K562 (cell line): ENCODE measurements around the gene GTSE1. TPM values are rescaled to one million over a fixed set of nuclear protein-coding genes. Genes with fewer than 3 reads are reported as not detected.

Experiments used
- ATF3 ChIP-seq, 2 experiments: fragments of 450-650 bp in 1 of 2; sonication (generic) in 1 of 2; formaldehyde crosslinking in 1 of 2; IDR thresholded peaks in 1 of 2; conservative IDR thresholded peaks in 1 of 2; 2 replicates each; pipeline versions ENCODE4 v1.6.1 to v1.8.1; 2016 to 2023; ENCODE audit warnings: mild to moderate bottlenecking in 2 of 2, moderate library complexity in 2 of 2, inconsistent platforms in 1 of 2, missing genetic modification reagents in 1 of 2
- CBX2 ChIP-seq: fragments of 200-600 bp; sonication (generic); IDR thresholded peaks from one replicate; pipeline ENCODE4 v1.6.1; 2012; ENCODE audit warnings: mild to moderate bottlenecking, low read length, inconsistent platforms; ENCODE audit not compliant: insufficient read depth, poor library complexity, severe bottlenecking
- EWSR1 ChIP-seq: fragments of 450-650 bp; IDR thresholded peaks from 2 replicates; pipeline ENCODE4 v1.6.1; 2018; ENCODE audit warnings: borderline replicate concordance, mild to moderate bottlenecking, low read depth, moderate library complexity; ENCODE audit not compliant: partially characterized antibody
- HOXB6 ChIP-seq: fragments of 250-450 bp; sonication (Bioruptor Pico); IDR thresholded peaks from 2 replicates; pipeline ENCODE4 v1.5.1; 2022; ENCODE audit warnings: mild to moderate bottlenecking, borderline replicate concordance
- MTA3 ChIP-seq: fragments of 450-650 bp; formaldehyde crosslinking; IDR thresholded peaks from 2 replicates; pipeline ENCODE4 v1.6.1; 2017; ENCODE audit warnings: mild to moderate bottlenecking, borderline replicate concordance
- NUFIP1 ChIP-seq: fragments of 450-650 bp; IDR thresholded peaks from 2 replicates; pipeline ENCODE4 v1.6.1; 2018; ENCODE audit not compliant: partially characterized antibody
- OTX1 ChIP-seq: fragments of 450-650 bp; formaldehyde crosslinking; IDR thresholded peaks from 2 replicates; pipeline ENCODE4 v1.4.0; 2022; ENCODE audit warnings: mild to moderate bottlenecking
- POLR2AphosphoS5 ChIP-seq: IDR thresholded peaks from 2 replicates; pipeline ENCODE4 v1.6.1; 2011; ENCODE audit warnings: mild to moderate bottlenecking, low read depth, low read length, moderate library complexity; ENCODE audit not compliant: control insufficient read depth, insufficient read depth
- POLR3A ChIP-seq: IDR thresholded peaks from 2 replicates; pipeline ENCODE4 v1.6.1; 2011; ENCODE audit warnings: borderline replicate concordance, mild to moderate bottlenecking, moderate library complexity; ENCODE audit not compliant: insufficient read length, insufficient read depth; ENCODE audit errors: extremely low read depth
- RAD51 ChIP-seq: fragments of 450-650 bp; IDR thresholded peaks from 2 replicates; pipeline ENCODE4 v1.7.1; 2016; ENCODE audit warnings: low read depth, mild to moderate bottlenecking, borderline replicate concordance
- TBL1XR1 ChIP-seq, 2 experiments: IDR thresholded peaks; 2 replicates each; pipeline ENCODE4 v1.6.1; 2012; ENCODE audit warnings: improper control_type of control experiment in 2 of 2, low read length in 2 of 2, mild to moderate bottlenecking in 1 of 2
- TRIM28 ChIP-seq: fragments of 450-650 bp; IDR thresholded peaks from 2 replicates; pipeline ENCODE4 v1.6.1; 2017
- ZC3H11A ChIP-seq: IDR thresholded peaks from 2 replicates; pipeline ENCODE4 v1.6.1; 2012; ENCODE audit warnings: low read depth, low read length, improper control_type of control experiment
- ZNF12 ChIP-seq: sonication (generic); formaldehyde crosslinking; IDR thresholded peaks from 2 replicates; pipeline ENCODE4 v1.4.0; 2020; ENCODE audit warnings: mild to moderate bottlenecking, missing genetic modification reagents
- ZNF23 ChIP-seq: fragments of 250-450 bp; sonication (Bioruptor Pico); IDR thresholded peaks from 2 replicates; pipeline ENCODE4 v1.4.0; 2020; ENCODE audit warnings: mild to moderate bottlenecking
- ZNF583 ChIP-seq: fragments of 250-450 bp; sonication (Bioruptor Pico); IDR thresholded peaks from 2 replicates; pipeline ENCODE4 v1.4.0; 2020
- ZNF75A ChIP-seq: fragments of 450-650 bp; formaldehyde crosslinking; IDR thresholded peaks from 2 replicates; pipeline ENCODE4 v1.4.0; 2020; ENCODE audit warnings: mild to moderate bottlenecking
- polyA plus RNA-seq, 8 experiments: library from polyadenylated mRNA; depleted of rRNA in 4 of 8; stranded (reverse) in 5 of 8; unstranded in 3 of 8; fragments of >200 nt; fragmentation: Nextera tagmentation in 2 of 8; fragmentation: Illumina TruSeq in 1 of 8; extraction: Ambion mirVana in 2 of 8; extraction: Trizol in 1 of 8; gene quantifications; 2 replicates each; pipeline versions ENCODE4 v1.2.1 to v1.2.3, GENCODE V29; 2011 to 2014; ENCODE audit warnings: inconsistent platforms in 1 of 8, missing spikeins in 1 of 8
- total RNA-seq, 7 experiments: library from RNA; depleted of rRNA in 6 of 7; stranded (reverse); fragments of >200 nt in 6 of 7; fragmentation: Illumina TruSeq in 2 of 7; extraction: Trizol in 2 of 7; gene quantifications; 2 replicates each; pipeline versions ENCODE4 v1.2.1 to v1.2.3, GENCODE V29; 2011 to 2021; ENCODE audit warnings: low replicate concordance in 1 of 7
- TF ChIP-seq, protein P1 (sequence below): sonication (generic); formaldehyde crosslinking; IDR thresholded peaks from 2 replicates; pipeline ENCODE4 v1.9.0; 2022; ENCODE audit warnings: mild to moderate bottlenecking, missing genetic modification reagents
- TF ChIP-seq, protein P2 (sequence below), 2 experiments: IDR thresholded peaks; 2 replicates each; pipeline ENCODE4 v1.6.1; 2012; ENCODE audit warnings: improper control_type of control experiment in 2 of 2, low read depth in 2 of 2, low read length in 2 of 2, borderline replicate concordance in 1 of 2
- TF ChIP-seq, protein P3 (sequence below): fragments of 250-450 bp; sonication (Bioruptor Pico); IDR thresholded peaks from 2 replicates; pipeline ENCODE4 v1.9.0; 2021; ENCODE audit warnings: mild to moderate bottlenecking, inconsistent platforms

GTSE1 gene
- total and polyA plus RNA-seq, 9 of the 15 experiments (the other 6 are each of a cell fraction or from before 2014, with no cell fraction given) = 2.5 to 22.5 (median 12.9) TPM

- no peak for TF ChIP-seq TBL1XR1 (IDR thresholded peaks at IDR 0.05; ENCODE audit: low read length in 2 of 2)
- TF ChIP-seq ATF3 (IDR thresholded peaks at IDR 0.05) = no peak
- no peak for TF ChIP-seq ATF3 (CRISPR knock-in tag; conservative IDR thresholded peaks at IDR 0.05)
- no peak for TF ChIP-seq ZC3H11A
- no peak for TF ChIP-seq ZNF583 (CRISPR knock-in tag)
- TF ChIP-seq, protein P1, sequence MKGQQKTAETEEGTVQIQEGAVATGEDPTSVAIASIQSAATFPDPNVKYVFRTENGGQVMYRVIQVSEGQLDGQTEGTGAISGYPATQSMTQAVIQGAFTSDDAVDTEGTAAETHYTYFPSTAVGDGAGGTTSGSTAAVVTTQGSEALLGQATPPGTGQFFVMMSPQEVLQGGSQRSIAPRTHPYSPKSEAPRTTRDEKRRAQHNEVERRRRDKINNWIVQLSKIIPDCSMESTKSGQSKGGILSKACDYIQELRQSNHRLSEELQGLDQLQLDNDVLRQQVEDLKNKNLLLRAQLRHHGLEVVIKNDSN = peak; percentile 60; the same call in 1 of the 2 replicates
- peak; percentile 64; the same call in 1 of the 2 replicates for TF ChIP-seq RAD51
- no peak for TF ChIP-seq HOXB6 (CRISPR knock-in tag)
- TF ChIP-seq EWSR1 = no peak
- TF ChIP-seq NUFIP1 = no peak
- TF ChIP-seq ZNF23 = no peak
- no peak for TF ChIP-seq POLR2AphosphoS5
- no peak for TF ChIP-seq CBX2
- no peak for TF ChIP-seq MTA3
- TF ChIP-seq ZNF12 = peak; percentile 95
- TF ChIP-seq, protein P2, sequence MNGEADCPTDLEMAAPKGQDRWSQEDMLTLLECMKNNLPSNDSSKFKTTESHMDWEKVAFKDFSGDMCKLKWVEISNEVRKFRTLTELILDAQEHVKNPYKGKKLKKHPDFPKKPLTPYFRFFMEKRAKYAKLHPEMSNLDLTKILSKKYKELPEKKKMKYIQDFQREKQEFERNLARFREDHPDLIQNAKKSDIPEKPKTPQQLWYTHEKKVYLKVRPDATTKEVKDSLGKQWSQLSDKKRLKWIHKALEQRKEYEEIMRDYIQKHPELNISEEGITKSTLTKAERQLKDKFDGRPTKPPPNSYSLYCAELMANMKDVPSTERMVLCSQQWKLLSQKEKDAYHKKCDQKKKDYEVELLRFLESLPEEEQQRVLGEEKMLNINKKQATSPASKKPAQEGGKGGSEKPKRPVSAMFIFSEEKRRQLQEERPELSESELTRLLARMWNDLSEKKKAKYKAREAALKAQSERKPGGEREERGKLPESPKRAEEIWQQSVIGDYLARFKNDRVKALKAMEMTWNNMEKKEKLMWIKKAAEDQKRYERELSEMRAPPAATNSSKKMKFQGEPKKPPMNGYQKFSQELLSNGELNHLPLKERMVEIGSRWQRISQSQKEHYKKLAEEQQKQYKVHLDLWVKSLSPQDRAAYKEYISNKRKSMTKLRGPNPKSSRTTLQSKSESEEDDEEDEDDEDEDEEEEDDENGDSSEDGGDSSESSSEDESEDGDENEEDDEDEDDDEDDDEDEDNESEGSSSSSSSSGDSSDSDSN (IDR thresholded peaks at IDR 0.05; ENCODE audit: borderline replicate concordance in 1 of 2, low read depth in 2 of 2, low read length in 2 of 2) = no peak
- TF ChIP-seq TRIM28 = 0 out of 2 replicates have a peak, but pooled peaks have one; percentile 43
- no peak for TF ChIP-seq ZNF75A (CRISPR knock-in tag)
- TF ChIP-seq, protein P3, sequence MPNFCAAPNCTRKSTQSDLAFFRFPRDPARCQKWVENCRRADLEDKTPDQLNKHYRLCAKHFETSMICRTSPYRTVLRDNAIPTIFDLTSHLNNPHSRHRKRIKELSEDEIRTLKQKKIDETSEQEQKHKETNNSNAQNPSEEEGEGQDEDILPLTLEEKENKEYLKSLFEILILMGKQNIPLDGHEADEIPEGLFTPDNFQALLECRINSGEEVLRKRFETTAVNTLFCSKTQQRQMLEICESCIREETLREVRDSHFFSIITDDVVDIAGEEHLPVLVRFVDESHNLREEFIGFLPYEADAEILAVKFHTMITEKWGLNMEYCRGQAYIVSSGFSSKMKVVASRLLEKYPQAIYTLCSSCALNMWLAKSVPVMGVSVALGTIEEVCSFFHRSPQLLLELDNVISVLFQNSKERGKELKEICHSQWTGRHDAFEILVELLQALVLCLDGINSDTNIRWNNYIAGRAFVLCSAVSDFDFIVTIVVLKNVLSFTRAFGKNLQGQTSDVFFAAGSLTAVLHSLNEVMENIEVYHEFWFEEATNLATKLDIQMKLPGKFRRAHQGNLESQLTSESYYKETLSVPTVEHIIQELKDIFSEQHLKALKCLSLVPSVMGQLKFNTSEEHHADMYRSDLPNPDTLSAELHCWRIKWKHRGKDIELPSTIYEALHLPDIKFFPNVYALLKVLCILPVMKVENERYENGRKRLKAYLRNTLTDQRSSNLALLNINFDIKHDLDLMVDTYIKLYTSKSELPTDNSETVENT (CRISPR knock-in tag) = no peak
- no peak for TF ChIP-seq OTX1 (CRISPR knock-in tag)
- TF ChIP-seq POLR3A = no peak
These were observed 21.1 kb upstream of the GTSE1 start (continued) for GRCh38 chr22:46275455-46276122.
